GM12878 (cell line): ENCODE data around the gene PGBD5.
"Not testable (repeated sequence)": the region's sequence is repeated elsewhere in the genome, so short reads cannot be mapped to it uniquely, and the experiment has no call there.

Experiments
- BHLHE40 ChIP-seq, 2 experiments: fragments of 450-650 bp in 1 of 2; IDR thresholded peaks; 2 replicates each; pipeline ENCODE4 v1.6.1; 2011 to 2017; ENCODE audit warnings: low read depth in 2 of 2, borderline replicate concordance in 1 of 2, improper control_type of control experiment in 1 of 2, low read length in 1 of 2, mild to moderate bottlenecking in 1 of 2
- EZH2 ChIP-seq: IDR thresholded peaks from 2 replicates; pipeline ENCODE4 v1.6.1; 2012; ENCODE audit warnings: low read depth, mild to moderate bottlenecking, control low read depth, inconsistent platforms, low read length, borderline replicate concordance; ENCODE audit not compliant: control insufficient read depth
- JUNB ChIP-seq: IDR thresholded peaks from 2 replicates; pipeline ENCODE4 v1.6.1; 2016; ENCODE audit warnings: antibody characterized with exemption, mild to moderate bottlenecking
- KDM1A ChIP-seq: fragments of 200-600 bp; sonication (generic); IDR thresholded peaks from 2 replicates; pipeline ENCODE4 v1.6.1; 2016; ENCODE audit warnings: borderline replicate concordance
- NR2C2 ChIP-seq: IDR thresholded peaks from 2 replicates; pipeline ENCODE4 v1.6.1; 2011; ENCODE audit warnings: borderline replicate concordance, low read depth; ENCODE audit not compliant: control insufficient read depth, insufficient read length
- POLR2A ChIP-seq: IDR thresholded peaks from 2 replicates; pipeline ENCODE4 v1.6.1; 2011; ENCODE audit warnings: low read depth, mild to moderate bottlenecking, low read length
- ZZZ3 ChIP-seq: IDR thresholded peaks from 2 replicates; pipeline ENCODE4 v1.6.1; 2011; ENCODE audit warnings: low read depth; ENCODE audit not compliant: control insufficient read depth, insufficient read length
- TF ChIP-seq, protein P1 (sequence below), 3 experiments: IDR thresholded peaks in 2 of 3; conservative IDR thresholded peaks in 1 of 3; 2 replicates each; pipeline ENCODE4 v1.5.1; 2011; ENCODE audit warnings: low read depth in 3 of 3, low read length in 3 of 3, mild to moderate bottlenecking in 3 of 3, control low read depth in 2 of 3, moderate library complexity in 2 of 3, inconsistent platforms in 1 of 3, mixed read lengths in 1 of 3; ENCODE audit not compliant: control insufficient read depth in 2 of 3, insufficient read depth in 1 of 3; ENCODE audit errors: extremely low read depth in 1 of 3
- TF ChIP-seq, protein P2 (sequence below): fragments of 450-650 bp; IDR thresholded peaks from 2 replicates; pipeline ENCODE4 v1.6.1; 2017; ENCODE audit warnings: mild to moderate bottlenecking, moderate library complexity

DNA sequence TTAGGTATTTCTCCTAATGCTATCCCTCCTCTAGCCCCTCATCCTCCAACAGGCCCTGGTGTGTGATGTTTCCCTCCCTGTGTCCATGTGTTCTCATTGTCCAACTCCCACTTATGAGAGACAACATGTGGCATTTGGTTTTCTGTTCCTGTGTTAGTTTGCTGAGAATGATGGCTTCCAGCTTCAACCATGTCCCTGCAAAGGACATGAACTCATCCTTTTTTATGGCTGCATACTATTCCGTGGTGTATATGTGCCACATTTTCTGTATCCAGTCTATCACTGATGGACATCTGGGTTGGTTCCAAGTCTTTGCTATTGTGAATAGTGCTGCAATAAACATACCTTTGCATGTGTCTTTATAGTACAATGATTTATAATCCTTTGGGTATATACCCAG lies 44.6 kb upstream of the PGBD5 start:
- not testable (repeated sequence) for TF ChIP-seq JUNB; POLR2A; BHLHE40 (IDR thresholded peaks at IDR 0.05; ENCODE audit: borderline replicate concordance in 1 of 2, low read depth in 2 of 2, low read length in 1 of 2); ZZZ3; EZH2; NR2C2; KDM1A
- TF ChIP-seq, protein P1, sequence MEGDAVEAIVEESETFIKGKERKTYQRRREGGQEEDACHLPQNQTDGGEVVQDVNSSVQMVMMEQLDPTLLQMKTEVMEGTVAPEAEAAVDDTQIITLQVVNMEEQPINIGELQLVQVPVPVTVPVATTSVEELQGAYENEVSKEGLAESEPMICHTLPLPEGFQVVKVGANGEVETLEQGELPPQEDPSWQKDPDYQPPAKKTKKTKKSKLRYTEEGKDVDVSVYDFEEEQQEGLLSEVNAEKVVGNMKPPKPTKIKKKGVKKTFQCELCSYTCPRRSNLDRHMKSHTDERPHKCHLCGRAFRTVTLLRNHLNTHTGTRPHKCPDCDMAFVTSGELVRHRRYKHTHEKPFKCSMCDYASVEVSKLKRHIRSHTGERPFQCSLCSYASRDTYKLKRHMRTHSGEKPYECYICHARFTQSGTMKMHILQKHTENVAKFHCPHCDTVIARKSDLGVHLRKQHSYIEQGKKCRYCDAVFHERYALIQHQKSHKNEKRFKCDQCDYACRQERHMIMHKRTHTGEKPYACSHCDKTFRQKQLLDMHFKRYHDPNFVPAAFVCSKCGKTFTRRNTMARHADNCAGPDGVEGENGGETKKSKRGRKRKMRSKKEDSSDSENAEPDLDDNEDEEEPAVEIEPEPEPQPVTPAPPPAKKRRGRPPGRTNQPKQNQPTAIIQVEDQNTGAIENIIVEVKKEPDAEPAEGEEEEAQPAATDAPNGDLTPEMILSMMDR (IDR thresholded peaks at IDR 0.05 in 2 of 3, conservative IDR thresholded peaks at IDR 0.05 in 1 of 3; ENCODE audit: control insufficient read depth in 2 of 3, extremely low read depth in 1 of 3, insufficient read depth in 1 of 3, low read depth in 3 of 3, low read length in 3 of 3) = not testable (repeated sequence)
- TF ChIP-seq, protein P2, sequence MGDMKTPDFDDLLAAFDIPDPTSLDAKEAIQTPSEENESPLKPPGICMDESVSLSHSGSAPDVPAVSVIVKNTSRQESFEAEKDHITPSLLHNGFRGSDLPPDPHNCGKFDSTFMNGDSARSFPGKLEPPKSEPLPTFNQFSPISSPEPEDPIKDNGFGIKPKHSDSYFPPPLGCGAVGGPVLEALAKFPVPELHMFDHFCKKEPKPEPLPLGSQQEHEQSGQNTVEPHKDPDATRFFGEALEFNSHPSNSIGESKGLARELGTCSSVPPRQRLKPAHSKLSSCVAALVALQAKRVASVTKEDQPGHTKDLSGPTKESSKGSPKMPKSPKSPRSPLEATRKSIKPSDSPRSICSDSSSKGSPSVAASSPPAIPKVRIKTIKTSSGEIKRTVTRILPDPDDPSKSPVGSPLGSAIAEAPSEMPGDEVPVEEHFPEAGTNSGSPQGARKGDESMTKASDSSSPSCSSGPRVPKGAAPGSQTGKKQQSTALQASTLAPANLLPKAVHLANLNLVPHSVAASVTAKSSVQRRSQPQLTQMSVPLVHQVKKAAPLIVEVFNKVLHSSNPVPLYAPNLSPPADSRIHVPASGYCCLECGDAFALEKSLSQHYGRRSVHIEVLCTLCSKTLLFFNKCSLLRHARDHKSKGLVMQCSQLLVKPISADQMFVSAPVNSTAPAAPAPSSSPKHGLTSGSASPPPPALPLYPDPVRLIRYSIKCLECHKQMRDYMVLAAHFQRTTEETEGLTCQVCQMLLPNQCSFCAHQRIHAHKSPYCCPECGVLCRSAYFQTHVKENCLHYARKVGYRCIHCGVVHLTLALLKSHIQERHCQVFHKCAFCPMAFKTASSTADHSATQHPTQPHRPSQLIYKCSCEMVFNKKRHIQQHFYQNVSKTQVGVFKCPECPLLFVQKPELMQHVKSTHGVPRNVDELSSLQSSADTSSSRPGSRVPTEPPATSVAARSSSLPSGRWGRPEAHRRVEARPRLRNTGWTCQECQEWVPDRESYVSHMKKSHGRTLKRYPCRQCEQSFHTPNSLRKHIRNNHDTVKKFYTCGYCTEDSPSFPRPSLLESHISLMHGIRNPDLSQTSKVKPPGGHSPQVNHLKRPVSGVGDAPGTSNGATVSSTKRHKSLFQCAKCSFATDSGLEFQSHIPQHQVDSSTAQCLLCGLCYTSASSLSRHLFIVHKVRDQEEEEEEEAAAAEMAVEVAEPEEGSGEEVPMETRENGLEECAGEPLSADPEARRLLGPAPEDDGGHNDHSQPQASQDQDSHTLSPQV = not testable (repeated sequence)
